Neural progenitor cell (in vitro differentiated cells): ENCODE results near the gene MTARC1. TPM values are rescaled to one million over a fixed set of nuclear protein-coding genes. Genes with fewer than 3 reads are reported as not detected.

Experiments used
- DNase-seq: peaks from one replicate; pipeline ENCODE4 v3.0.0-alpha.2; 2016; ENCODE audit warnings: low spot score
- H2AFZ ChIP-seq: fragments of 200-600 bp; sonication (generic); replicated peaks from 2 replicates; pipeline ENCODE4 v1.6.1; 2016; ENCODE audit warnings: antibody characterized with exemption
- H3F3A ChIP-seq: fragments of 200-600 bp; sonication (generic); 2 replicates; pipeline ENCODE4 v1.6.1; 2016; ENCODE audit warnings: antibody characterized with exemption, low read depth
- H3K27ac ChIP-seq: fragments of 200-600 bp; sonication (generic); 2 replicates; pipeline ENCODE4 v1.5.1; 2016; ENCODE audit warnings: mild to moderate bottlenecking
- H3K27me3 ChIP-seq: fragments of 200-600 bp; sonication (generic); 2 replicates; pipeline ENCODE4 v1.6.1; 2016; ENCODE audit warnings: mild to moderate bottlenecking, moderate library complexity
- H3K36me3 ChIP-seq: fragments of 200-600 bp; sonication (generic); 2 replicates; pipeline ENCODE4 v1.5.1; 2016
- H3K4me1 ChIP-seq: fragments of 200-600 bp; sonication (generic); 2 replicates; pipeline ENCODE4 v1.6.1; 2016; ENCODE audit warnings: mixed run types
- H3K4me2 ChIP-seq: fragments of 200-600 bp; sonication (generic); 2 replicates; pipeline ENCODE4 v1.6.1; 2016
- H3K4me3 ChIP-seq: fragments of 200-600 bp; sonication (generic); 2 replicates; pipeline ENCODE4 v1.5.1; 2016
- H3K79me2 ChIP-seq: fragments of 200-600 bp; sonication (generic); 2 replicates; pipeline ENCODE4 v1.6.1; 2016; ENCODE audit warnings: low read depth
- H3K9ac ChIP-seq: fragments of 200-600 bp; sonication (generic); 2 replicates; pipeline ENCODE4 v1.6.1; 2016
- H3K9me3 ChIP-seq: fragments of 200-600 bp; sonication (generic); 2 replicates; pipeline ENCODE4 v1.5.1; 2016; ENCODE audit warnings: low read depth
- H4K20me1 ChIP-seq: fragments of 200-600 bp; sonication (generic); 2 replicates; pipeline ENCODE4 v1.6.1; 2016; ENCODE audit warnings: low read depth
- H3K27ac Mint-ChIP-seq: 3 replicates; pipeline ENCODE4 v1.8.0; 2021; ENCODE audit warnings: mixed read lengths
- H3K27me3 Mint-ChIP-seq: 2 replicates; pipeline ENCODE4 v1.8.0; 2022; ENCODE audit warnings: low read depth, mild to moderate bottlenecking, inconsistent platforms, moderate library complexity, mixed read lengths; ENCODE audit not compliant: insufficient read depth
- H3K36me3 Mint-ChIP-seq: 3 replicates; pipeline ENCODE4 v1.8.0; 2021; ENCODE audit warnings: mixed read lengths
- H3K4me1 Mint-ChIP-seq: 3 replicates; pipeline ENCODE4 v1.8.0; 2021; ENCODE audit warnings: mixed read lengths
- H3K4me3 Mint-ChIP-seq: 3 replicates; pipeline ENCODE4 v1.8.0; 2021; ENCODE audit warnings: mild to moderate bottlenecking, moderate library complexity, mixed read lengths
- H3K9me3 Mint-ChIP-seq: 3 replicates; pipeline ENCODE4 v1.8.0; 2020; ENCODE audit warnings: mixed read lengths
- EZH2 ChIP-seq: fragments of 200-600 bp; sonication (generic); IDR thresholded peaks from 2 replicates; pipeline ENCODE4 v1.6.1; 2017; ENCODE audit warnings: antibody characterized with exemption, mild to moderate bottlenecking, moderate library complexity
- EZH2phosphoT487 ChIP-seq: fragments of 200-600 bp; sonication (generic); IDR thresholded peaks from 2 replicates; pipeline ENCODE4 v1.6.1; 2017; ENCODE audit warnings: antibody characterized with exemption
- total RNA-seq: library from RNA; depleted of rRNA; stranded (reverse); fragments of >200 nt; gene quantifications from 2 replicates; pipeline ENCODE4 v1.2.3, GENCODE V29; 2015; ENCODE audit warnings: low replicate concordance
- TF ChIP-seq, protein P1 (sequence below): fragments of 200-600 bp; sonication (generic); IDR thresholded peaks from 2 replicates; pipeline ENCODE4 v1.5.1; 2017; ENCODE audit warnings: antibody characterized with exemption, mild to moderate bottlenecking

The MTARC1 gene
- total RNA-seq, 1 donor from 2014 or later = 11.3 TPM

GRCh38 chr1:220804202-220804586 lies 17.5 kb downstream of the MTARC1 start:
- no peaks in the 10 kb centered on the region for H3K79me2 ChIP-seq
- TF ChIP-seq, protein P1, sequence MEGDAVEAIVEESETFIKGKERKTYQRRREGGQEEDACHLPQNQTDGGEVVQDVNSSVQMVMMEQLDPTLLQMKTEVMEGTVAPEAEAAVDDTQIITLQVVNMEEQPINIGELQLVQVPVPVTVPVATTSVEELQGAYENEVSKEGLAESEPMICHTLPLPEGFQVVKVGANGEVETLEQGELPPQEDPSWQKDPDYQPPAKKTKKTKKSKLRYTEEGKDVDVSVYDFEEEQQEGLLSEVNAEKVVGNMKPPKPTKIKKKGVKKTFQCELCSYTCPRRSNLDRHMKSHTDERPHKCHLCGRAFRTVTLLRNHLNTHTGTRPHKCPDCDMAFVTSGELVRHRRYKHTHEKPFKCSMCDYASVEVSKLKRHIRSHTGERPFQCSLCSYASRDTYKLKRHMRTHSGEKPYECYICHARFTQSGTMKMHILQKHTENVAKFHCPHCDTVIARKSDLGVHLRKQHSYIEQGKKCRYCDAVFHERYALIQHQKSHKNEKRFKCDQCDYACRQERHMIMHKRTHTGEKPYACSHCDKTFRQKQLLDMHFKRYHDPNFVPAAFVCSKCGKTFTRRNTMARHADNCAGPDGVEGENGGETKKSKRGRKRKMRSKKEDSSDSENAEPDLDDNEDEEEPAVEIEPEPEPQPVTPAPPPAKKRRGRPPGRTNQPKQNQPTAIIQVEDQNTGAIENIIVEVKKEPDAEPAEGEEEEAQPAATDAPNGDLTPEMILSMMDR = no peak
- TF ChIP-seq EZH2phosphoT487 (no peak), EZH2 (no peak)
- H2AFZ ChIP-seq = no peak overlapping the region
- no peak overlapping the region for H3K27ac ChIP-seq
- Mint-ChIP-seq H3K4me1 (peaks cover 9% of the 10 kb centered on the region), H3K4me3 (no peak overlapping the region), H3K9me3 (no peaks in the 10 kb centered on the region), H3K27ac (no peak overlapping the region), H3K27me3 (peaks cover 6% of the 10 kb centered on the region), H3K36me3 (no peaks in the 10 kb centered on the region)
- H3K9me3 ChIP-seq = no peaks in the 10 kb centered on the region
- no peaks in the 10 kb centered on the region for H4K20me1 ChIP-seq
- no peak overlapping the region for H3K4me2 ChIP-seq
- no peaks in the 10 kb centered on the region for H3K4me1 ChIP-seq
- H3K36me3 ChIP-seq = no peaks in the 10 kb centered on the region
- no peaks in the 10 kb centered on the region for H3F3A ChIP-seq
- DNase-seq = no peak
- no peak overlapping the region for H3K9ac ChIP-seq
- H3K4me3 ChIP-seq = no peak overlapping the region
- no peaks in the 10 kb centered on the region for H3K27me3 ChIP-seq

GRCh38 chr1:220806408-220806807 lies 19.7 kb downstream of the MTARC1 start:
- Histone ChIP-seq H3K4me3 (no peak overlapping the region), H3F3A (peaks cover 3% of the 10 kb centered on the region), H3K36me3 (no peaks in the 10 kb centered on the region), H3K9me3 (no peaks in the 10 kb centered on the region), H3K4me1 (no peaks in the 10 kb centered on the region), H3K79me2 (no peaks in the 10 kb centered on the region), H2AFZ (no peak overlapping the region), H3K27me3 (no peaks in the 10 kb centered on the region), H3K9ac (no peak overlapping the region), H3K4me2 (no peak overlapping the region), H3K27ac (no peak overlapping the region), H4K20me1 (no peaks in the 10 kb centered on the region)
- TF ChIP-seq, protein P1 = no peak
- TF ChIP-seq EZH2phosphoT487 (no peak), EZH2 (no peak)
- Mint-ChIP-seq H3K4me1 (peaks cover 10% of the 10 kb centered on the region), H3K9me3 (no peaks in the 10 kb centered on the region), H3K36me3 (no peaks in the 10 kb centered on the region), H3K27ac (no peak overlapping the region), H3K4me3 (no peak overlapping the region), H3K27me3 (peaks cover 8% of the 10 kb centered on the region)
- DNase-seq = no peak

DNA sequence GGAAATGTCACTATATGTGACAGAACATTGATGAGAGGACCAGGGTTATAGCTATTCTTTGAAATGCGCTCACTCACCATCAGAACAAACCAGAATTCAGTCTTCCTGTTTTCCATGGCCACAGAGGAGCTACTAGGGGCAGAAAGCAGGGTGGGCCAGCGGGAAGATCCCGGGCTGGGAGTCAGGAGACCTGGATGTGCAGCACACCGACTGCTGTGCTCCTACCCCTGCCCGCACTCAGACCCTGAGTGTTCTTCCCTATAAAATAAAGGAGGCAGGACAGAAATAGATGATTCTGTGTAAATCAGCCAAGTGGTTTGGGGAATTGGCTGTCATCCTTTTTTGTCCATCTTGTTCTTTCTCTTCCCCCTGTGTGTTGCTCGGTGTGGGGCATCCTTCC lies 21.0 kb downstream of the MTARC1 start:
- TF ChIP-seq EZH2phosphoT487 (no peak), EZH2 (no peak)
- TF ChIP-seq, protein P1 = no peak
- Histone ChIP-seq H2AFZ (no peak overlapping the region), H3K27ac (no peak overlapping the region), H3K9ac (no peak overlapping the region), H3K4me2 (no peak overlapping the region), H3K27me3 (no peaks in the 10 kb centered on the region), H3K4me1 (no peaks in the 10 kb centered on the region), H3K9me3 (no peaks in the 10 kb centered on the region), H3K4me3 (no peak overlapping the region), H4K20me1 (no peaks in the 10 kb centered on the region), H3F3A (peaks cover 3% of the 10 kb centered on the region), H3K79me2 (no peaks in the 10 kb centered on the region), H3K36me3 (no peaks in the 10 kb centered on the region)
- peaks cover 8% of the 10 kb centered on the region for H3K4me1 Mint-ChIP-seq
- H3K36me3 Mint-ChIP-seq = peaks cover 3% of the 10 kb centered on the region
- H3K9me3 Mint-ChIP-seq = no peaks in the 10 kb centered on the region
- H3K27ac Mint-ChIP-seq = no peak overlapping the region
- no peak overlapping the region for H3K4me3 Mint-ChIP-seq
- peaks cover 8% of the 10 kb centered on the region for H3K27me3 Mint-ChIP-seq
- DNase-seq = no peak
